NOMO-1 treated with dmso at 0.1 percent for 144 hours (cell line): ENCODE measurements around the gene PIP5K1C.
"Not testable (repeated sequence)": the region's sequence is repeated elsewhere in the genome, so short reads cannot be mapped to it uniquely, and the experiment has no call there.

Source experiments
- DNase-seq: peaks from one replicate; lab custom pipeline; 2025; ENCODE audit not compliant: unreplicated experiment; lab: John Stamatoyannopoulos, UW

PIP5K1C gene

DNA sequence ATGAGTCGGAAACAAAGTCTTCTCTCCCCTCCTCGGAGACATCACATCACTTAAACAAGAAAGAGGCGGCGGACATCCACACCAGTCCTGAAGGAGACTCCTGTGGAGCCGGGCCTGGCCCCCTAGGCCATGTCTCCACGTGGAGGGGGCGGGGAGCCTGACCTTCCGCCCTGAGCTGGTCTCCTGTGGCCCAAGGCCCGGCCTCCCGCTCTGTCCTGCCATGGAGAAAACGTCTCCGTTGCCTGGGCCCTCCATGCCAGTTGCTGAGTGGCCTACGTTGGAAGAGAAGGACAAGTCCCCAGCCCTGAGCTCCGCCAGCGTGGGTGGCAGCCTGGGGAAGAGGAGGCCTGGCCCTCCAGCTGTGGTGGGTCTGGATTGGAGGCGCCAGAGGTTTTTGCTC lies 68.2 kb downstream of the PIP5K1C start:
- DNase-seq: no peak

DNA sequence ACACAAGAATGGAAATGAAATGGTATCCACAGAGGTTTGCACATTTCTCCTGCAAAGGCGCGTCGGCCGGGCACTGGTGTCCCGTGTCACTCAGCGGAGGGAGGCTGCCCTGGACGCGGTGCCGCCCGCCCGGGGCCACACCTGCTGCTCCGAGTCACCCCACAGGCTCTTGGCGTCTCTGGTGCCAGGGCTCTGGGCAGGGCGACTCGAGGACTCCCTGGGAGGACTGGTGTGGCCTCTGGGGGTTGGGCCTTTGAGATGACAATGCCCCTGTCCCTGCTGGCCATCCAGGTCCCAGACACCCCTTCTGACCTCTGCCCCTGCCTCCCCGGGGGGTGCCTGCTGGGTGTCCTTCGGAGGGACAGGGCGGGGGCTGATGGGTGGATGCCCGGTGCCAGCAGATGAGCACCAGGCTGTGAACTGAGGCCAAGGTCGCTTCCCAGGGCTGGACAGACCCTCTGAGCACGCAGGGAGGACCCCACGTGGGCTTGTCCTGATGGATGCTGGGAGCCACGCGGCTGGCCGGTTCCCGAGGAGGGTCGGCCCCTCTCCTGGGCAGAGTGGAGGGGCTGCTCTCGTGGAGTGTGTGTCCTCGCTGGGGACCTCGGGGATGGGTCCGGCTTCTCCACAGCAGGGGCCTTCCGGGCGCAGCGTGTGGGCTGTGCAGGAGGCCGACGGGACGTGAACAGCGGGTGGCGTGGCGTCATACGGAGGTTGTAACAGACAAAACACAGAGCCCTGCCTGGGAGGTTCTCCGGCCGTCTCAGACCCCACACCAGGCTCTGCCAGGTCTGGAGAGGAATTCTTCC lies 69.0 kb downstream of the PIP5K1C start:
- DNase-seq: no peak

DNA sequence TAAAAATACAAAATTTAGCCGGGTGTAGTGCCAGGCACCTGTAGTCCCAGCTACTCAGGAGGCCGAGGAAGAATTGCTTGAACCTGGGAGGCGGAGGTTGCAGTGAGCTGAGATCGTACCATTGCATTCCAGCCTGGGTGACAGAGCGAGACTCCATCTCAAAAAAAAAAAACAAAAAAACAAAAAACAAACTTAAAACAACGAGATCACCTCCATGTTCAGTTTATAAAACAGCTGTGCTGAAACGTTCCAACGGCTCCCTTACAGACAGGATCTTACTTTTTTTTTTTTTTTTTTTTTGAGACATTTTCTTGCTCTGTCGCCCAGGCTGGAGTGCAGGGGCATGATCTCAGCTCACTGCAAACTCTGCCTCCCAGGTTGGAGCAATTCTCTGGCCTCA lies 71.5 kb downstream of the PIP5K1C start:
- DNase-seq: not testable (repeated sequence)

DNA sequence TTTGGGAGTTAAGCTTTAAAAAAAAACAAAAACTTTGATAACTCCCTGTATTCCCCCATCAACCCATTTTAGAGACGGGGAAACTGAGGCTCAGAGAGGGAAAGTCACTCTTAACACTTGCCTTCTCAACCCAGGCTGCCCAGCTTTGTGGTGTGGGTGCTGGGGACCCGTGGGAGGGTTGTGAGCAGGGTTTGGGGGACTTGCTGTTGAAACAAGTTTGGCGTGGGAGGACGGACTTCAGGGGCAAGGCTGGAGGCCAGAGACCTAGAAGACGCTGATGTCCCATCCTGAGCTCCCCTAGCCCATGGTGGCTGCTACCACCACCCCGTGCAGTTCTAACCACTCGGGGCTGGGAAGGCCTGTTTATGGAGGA lies 72.9 kb downstream of the PIP5K1C start:
- no peak for DNase-seq

DNA sequence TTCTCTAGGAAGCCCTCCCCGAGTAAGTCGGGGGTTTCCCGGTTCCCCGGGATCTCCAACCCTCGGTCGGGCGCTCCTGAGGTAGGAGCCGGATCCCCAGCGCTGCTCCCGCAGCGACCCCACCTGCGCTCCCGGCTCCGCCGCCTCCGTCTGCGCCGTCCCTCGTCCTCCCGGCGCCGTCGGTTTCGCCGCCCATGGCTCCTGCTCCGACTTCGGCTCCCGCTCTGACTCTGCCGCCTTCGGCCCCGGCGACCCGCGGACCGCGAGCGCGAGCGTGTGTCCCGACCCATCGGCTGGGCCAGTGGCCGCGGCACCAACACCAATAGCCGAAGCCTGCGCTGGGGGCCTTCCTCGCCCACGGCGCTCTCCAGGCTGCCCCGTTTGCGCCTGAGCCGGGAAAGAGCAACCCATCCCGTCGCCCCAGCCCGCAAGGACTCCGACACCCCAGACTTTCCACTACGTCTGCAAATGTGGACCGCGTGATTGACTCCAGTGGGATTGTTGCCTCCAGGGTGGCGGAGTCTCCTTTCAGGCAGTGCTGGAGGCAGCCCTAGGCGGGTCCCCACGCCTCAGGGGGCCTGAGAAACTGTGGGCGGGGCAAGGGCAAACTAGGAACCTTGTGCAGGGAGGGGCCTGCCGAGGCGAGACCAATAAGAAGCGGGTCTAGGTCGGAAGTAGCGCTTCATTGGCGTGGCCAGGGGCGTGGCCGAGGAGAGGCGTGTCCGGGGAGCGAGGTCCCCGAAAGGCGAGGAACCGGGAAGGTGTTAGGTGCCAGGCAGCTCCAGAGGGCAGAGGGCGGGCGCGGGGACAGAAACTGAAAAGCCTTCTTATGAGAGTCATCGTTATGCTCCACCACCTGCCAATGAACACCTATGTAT lies 73.6 kb downstream of the PIP5K1C start, which contains the start of gene CACTIN:
CACTIN (minus strand) TSS at position 318 of the 878 bp plus-strand sequence; CDS start at position 290, 28 bp downstream.
- peak; percentile 99 for DNase-seq

DNA sequence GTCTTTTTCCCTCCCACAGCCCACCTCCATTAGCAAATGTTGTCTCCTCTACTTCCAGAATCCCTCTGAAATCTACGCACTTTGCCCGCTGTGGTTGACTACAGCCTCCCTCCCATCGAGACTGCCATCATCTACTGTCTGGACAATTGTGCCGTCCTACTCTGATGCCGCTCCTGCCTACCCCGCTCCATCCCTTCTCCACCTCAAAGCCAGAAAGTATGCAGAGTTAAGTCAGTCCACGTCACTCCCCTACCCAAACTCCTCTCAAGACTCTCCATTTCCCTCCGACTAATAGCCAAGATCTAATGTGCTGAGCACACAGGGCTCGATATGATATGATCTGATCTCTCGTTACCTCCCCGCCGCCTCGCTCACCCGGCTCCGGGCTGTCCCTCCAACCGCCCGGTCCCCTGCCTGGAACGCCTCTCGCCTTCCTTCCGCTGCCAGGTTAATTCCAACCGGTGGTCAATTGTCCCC lies 74.2 kb downstream of the PIP5K1C start:
- no peak for DNase-seq

DNA sequence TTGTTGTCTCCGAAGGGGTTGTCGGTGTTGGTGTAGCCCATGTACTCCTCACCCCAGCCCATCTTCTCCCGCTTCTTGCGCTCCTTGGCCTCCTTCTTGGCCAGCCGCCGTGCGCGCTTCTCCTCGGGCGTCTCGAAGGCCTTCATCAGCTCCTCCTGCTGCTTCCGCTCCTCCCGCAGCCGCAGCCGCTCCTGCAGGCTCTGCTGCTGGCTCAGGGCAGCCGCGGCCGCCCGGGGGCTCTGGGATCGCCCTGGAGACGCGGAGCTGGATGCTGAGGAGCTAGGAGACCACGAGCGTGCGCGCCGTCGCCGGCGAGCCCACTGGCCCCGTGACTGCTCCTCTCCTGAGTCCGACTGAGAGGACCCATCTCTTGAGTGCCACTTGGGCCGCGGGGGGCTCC lies 76.6 kb downstream of the PIP5K1C start:
- no peak for DNase-seq

DNA sequence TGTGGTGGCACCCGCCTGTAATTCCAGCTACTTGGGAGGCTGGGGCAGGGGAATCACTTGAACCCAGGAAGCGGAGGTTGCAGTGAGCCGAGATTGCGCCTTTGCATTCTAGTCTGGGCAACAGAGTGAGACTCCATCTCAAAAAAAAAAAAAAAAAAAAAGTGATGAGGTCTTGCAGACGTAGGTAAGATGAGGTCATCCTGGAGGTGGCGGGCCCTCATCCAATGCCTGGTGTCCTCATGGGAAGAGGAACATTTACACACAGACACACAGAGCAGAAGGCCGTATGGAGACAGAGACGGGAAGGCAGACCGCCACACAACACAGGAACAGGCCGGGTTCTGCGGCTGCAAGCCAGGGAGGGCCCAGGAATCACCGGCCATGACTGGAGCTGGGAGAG lies 78.0 kb downstream of the PIP5K1C start:
- no peak for DNase-seq

DNA sequence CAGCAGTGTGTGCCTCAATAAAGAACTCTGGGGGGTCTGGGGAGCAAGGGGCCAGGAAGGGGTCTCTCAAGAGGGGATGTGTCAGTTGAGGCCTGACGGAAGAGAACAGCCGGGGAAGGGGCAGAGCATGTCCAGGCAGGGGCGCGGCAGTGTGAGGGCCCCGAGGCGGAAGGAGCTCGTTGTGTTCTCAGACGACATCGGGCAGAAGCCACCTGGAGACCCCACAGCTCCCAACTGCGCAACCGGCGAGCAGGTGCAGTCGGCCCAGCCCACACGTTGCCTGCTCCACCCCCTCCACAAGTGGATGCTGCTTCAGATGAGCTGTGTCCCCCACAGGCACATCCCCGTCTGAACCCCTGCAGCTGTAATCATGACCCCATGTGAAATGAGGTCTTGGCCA lies 78.6 kb downstream of the PIP5K1C start:
- no peak for DNase-seq

DNA sequence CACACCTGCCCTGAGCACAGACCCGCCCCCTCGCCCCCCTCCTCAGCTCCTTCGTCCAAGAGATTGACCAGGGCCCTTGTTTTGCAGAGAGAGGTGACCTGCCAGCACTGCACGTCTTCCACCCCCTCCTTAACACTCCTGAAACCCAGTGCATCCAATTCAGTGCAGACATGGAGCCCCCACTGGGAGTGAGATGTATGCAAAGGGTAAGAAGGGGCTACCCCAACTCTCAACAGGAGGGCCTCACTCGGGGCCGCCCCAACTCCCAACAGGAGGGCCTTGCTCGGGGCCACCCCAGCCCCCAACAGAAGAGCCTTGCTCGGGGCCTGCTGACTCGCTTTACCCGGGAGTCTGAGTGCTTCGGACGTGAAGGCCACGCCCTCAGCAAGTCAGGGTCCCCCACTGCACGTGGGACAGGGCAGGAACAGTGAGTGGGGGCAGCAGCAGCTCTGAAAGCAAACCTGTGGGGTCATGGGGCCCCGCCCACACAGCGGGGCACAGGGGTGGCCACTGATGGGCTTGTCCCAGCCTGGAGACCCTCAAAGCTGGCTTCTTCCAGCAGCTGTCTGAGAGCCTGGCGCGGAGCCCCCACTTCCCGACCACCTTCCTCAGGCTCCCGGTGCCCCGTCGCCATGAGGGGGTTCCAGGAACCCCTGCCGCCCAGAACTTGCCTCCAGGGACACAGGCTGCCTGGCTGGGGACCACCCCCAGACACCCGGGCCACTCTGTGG lies 79.3 kb downstream of the PIP5K1C start:
- DNase-seq: no peak

DNA sequence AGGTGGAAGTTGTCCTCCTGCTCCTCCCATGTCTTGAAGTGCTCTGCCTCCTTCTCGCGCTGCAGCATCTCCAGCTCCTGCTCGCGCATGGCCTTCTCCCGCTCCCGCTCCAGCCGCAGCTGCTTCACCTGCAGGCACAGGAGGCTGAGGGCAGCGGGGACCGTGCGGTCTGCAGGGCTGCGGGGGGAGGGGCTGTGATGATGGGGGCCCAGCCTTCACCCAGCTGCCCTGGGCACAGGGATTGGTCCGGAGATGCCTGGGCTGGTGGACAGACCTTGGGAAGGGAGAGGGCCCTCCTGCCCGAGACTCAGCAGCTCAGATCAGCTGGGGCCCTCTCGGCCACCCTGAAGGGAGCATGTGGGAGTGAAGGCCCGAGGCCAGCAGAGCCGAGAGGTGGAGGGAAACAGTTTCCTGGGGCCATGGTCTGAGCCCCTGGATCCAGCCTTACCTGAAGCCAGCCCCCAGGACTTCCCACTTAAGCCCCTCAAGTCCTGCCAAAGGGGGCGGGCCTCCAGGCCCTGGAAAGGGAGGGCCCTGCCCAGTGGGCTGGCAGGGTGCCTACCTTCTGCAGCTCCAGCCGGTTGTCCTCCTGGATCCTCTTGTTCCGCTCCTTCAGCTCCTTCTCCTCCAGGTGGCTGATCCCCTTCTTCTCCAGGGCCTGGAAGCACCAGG lies 80.0 kb downstream of the PIP5K1C start:
- no peak for DNase-seq

DNA sequence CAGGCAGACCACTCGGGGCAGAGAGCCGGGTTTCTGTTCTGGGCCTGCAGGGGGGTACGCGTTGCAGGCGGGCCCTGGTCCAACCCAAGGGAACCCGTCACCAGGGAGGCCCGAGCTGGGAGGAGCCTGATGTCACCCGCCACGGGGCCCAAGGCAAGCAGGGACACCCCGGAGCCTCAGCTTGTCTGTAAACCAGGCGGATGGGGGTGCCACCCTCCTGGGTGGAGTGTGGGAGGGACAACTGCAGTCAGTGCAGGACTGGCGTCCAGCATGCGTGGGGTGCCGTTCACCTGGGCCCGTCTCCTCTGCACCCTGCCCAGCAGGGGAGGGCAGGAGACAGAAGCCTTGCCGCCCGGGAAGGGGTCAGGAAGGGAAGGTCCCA lies 80.6 kb downstream of the PIP5K1C start:
- DNase-seq: no peak

DNA sequence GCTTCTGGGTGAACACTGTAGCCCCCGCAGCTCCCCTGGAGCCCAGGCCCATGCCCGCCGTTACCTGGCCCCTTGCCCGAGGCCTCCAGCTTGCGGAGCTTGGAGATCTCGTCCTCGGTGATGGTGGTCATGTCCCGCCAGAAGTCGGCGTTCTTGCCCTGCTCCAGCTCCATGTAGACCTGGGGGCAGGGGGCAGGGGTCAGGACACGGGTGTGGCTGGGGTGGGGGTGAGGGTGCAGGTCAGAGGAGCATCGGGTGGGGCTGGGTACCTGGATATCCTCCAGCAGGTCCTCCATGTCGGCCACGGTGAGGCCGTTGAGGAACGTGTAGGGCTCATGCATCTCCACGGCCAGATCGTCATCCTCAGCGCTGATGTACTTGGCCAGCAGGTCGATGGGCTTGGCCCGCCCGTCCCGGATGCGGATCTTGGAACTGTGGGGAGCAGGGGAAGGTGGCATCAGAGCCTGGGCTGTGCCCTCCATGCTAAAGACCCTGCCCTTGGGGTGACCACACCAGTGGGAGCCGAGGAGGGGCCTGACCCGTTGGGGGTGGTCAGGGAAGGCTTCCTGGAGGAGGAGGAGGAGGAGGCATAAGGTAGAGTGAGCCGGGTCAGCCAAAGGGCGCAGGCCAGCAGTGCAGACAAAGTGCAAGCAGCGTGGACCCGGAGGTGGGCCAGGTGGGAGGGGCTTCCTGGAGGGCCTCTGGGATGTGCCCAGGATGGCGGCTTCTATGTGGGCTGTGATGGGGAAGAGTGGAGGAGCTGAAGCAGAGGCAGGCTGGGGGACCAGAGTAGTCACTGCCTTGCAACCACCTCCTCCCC lies 81.2 kb downstream of the PIP5K1C start:
- DNase-seq: no peak

DNA sequence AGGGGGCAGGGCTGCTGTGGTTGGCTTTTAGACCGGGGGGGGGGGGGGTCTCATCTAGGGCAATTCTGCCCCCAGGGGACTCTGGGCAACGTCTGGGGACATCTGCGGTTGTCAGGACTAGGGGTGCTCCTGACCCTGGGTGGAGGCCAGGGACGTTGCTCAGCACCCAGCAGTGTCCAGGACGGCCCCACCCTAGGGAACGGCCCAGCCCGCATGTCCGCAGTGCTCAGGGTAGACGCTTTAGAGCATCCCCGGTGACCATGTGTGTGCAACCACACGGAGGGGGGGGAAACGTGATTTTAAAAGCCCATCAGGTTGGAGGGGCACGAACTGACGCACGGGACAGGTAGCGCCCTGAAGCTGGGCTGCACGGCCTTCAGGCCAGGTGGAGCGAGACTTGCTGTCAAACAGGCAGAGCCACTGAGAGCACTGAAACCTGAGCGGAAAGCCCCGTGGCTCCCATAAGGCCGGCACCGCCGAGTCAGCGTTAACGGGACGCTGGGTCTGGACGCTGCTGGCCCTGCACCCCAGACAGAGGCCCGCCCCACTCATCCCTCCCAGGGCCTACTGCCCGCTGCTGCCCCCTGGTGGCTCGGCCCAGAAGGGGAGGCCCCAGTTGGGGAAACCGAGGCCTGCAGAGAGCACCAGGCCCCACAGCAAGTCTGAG lies 82.0 kb downstream of the PIP5K1C start:
- DNase-seq: no peak

DNA sequence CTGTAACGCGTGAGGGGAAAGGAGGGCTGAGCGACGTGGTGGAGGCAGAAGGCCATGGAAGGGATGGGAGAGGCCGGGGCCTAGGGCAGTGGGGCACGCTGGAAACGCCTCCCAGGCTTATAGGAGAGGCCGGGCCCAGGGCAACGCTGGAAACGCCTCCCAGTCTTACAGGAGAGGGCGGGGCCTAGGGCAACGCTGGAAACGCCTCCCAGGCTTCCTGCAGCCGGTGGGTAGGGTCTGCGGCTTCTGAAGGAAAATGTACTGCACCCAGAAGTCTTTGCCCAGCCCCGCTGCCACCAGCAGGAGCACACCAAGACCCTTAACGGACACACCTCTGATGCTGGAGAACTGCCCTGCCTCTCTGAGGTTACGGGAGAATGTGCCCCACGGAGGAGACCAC lies 82.8 kb downstream of the PIP5K1C start:
- DNase-seq: no peak

DNA sequence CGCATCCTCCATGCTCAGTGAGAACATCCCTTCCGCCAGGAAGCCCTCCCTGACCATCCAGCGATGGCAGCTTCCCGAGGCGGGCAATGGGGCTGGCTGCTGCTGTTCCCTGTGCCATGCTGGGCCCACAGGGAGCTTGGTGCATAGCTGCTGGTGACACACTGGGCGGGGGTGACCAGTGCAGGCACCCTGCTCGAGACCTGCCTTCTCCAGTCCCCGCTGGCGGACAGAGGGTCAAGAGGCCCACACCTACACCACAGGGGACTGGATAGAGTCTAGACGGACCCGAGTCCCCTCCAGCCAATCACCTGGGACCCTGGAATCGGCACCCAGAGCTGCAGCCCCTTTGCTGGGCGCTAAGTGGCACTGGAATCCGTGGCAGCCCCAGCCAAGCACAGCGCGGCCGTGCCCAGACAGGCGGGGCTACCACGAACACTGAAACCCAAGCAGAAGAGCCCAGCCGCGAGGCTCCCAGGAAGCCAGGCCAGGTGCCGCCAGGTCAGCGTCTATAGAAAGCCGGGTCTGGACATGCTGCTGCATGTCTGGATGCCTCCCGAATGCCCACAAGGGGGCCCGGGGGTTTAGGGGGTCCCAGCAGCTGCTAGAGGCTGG lies 84.6 kb downstream of the PIP5K1C start:
- no peak for DNase-seq

DNA sequence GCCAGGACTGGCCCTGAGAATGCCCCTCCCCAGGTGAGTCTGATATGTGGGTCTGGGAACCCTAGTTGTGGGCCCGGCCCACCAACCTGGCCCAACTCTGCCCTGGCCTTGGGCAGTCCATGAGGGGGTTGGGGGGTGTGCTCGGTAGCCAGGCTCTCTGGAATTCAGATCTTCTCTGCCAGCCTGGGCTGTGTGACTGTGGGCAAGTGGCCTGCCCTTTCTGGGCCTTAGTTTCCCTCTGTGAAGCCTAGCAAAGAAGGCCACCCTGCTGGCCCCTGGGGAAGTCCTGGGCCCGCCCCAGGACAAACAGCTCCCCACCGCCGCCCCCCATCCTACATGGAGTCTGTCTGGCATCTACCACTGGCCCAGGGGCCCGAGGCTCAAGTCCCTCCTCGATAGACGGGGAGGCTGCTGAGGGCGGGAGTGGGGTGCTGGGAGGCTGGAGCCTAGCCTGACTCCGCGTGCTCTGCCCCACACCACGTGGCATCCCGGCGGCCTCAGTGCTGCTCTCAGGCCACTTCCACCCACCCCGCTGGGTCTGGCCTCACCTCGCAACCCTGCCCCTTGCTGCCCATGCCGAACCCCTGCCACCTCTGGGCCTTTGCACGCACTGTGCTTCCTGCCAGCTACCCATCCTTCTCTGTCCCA lies 85.3 kb downstream of the PIP5K1C start:
- no peak for DNase-seq

DNA sequence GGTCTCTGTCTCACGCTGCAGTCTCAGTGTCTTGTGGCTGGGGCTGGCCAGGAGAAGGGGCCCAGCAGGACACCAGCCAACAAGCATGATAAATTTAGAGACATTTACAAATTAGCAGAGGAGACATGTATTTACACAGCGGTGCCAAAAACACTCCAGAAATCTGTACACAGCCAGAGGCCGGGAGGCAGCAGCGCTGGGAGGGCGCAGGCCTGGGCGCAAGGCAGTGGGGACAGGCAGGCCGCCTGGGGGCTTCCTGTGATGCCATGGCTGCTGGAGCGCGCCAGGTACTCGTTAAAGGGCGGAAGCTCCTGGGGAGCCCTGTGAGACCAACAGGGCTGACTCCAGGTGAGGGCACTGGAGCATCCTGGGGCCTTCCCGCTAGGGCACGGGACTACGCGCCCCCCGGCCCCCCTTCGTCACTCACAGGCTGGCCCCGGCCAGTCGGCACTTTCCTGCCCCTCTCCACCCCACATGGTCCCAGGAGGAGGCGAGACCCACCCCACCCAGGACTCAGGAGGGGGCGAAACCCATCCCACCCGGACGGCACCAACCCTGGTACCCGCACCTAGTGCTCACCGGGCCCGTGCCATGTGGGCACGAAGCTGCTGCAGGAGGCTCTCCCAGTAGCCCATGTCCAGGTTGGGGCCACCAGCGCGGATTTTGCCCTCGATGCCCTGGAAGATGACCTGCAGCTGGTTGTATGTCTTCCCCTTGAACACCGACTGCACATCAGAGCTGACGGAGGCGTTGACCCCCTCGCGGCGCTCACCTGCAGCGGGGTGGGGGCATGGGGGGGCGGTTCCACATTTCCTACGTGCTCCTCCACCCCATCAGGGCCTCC lies 86.2 kb downstream of the PIP5K1C start:
- DNase-seq: no peak
